Fibroblast of skin of right quadriceps (primary cell): ENCODE results near the gene RANBP9.
A peak's percentile ranks its signal among the peaks of the same experiment; 100 is the strongest.

ENCODE experiments used
- DNase-seq: peaks from one replicate; pipeline ENCODE4 v3.0.0-alpha.2; 2013

The RANBP9 gene

DNA sequence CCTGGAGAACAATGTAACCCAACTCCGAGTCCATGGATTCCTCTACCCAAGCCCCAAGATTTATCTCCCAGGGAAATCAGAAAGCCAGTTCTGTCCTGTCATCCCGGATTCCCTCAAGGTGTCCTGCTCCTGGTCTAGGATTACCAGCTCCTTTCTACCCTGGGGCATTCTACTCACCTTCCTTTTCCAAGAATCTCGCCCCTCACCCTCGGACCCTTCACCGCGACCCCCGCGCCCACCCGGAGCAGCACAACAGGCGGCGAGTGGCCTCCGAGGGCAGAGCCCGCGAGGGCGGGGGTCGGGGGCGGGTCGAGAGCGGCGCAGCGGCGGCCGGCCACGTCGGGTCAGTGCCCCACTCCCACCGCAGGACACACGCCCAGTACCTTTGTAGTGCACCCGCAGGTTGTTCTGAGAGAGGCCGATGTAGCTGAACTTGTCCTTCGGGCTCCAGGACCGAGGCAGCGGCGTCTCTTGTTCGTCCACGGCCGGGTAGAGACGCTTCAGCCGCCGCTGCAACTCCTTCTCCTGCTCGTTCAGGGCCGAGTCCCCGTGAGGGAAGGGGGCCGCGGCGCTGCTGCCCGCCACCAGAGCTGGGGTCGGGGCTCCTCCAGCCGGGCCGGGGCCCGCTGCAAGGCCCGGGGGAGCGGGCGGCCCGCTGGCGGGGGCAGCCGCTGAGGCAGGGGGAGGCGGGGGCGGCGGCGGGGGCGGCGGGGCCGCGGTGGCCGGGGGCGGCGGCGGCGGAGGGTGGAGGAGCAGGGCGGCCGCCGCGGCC is 897 bp downstream of the RANBP9 start:
- no peak for DNase-seq

- DNase-seq = peak; percentile 69
These were observed 1.7 kb downstream of the RANBP9 start for GRCh38 chr6:13709689-13710551.

DNA sequence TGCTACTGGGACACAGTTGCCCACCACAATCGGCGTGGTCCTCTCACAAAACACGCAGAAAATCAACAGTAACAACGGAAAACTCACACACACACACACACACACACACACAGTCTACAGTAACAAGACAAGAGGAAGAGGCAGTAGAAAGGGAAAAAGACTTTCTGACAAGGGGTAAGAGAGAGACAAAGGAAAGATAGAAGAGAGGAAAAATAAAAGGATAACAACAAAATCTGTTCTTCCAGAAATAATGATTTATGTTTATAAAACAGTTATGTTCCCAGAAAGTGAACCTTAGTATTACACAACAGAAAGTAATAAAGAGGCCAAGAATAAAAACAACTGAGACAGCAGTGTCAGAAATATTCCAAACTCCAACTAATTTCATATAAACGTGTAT is 2.9 kb downstream of the RANBP9 start:
- DNase-seq = no peak

DNA sequence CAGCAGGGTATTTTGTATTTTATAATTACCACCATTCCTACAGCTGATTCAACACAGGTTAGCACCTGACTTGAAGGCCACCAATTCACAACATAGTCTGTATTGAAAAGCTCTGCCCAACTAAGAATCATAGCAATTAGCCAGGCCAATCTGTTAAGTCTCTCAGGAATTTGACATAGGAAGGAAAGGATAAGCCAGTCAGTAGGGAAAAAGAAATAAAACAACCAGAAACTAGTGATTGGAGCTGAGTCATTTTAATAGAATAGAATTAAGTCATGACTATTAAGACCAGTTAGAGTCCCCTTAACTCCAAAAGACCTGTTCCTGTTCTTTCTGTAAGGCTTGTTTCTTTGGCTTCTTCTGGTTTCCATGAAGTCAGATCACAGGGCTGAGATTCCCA is 8.1 kb downstream of the RANBP9 start:
- DNase-seq = no peak

- DNase-seq = no peak
These were observed 8.8 kb downstream of the RANBP9 start for GRCh38 chr6:13702809-13703302.

GRCh38 chr6:13700232-13700631 is 11.4 kb downstream of the RANBP9 start:
- no peak for DNase-seq

DNA sequence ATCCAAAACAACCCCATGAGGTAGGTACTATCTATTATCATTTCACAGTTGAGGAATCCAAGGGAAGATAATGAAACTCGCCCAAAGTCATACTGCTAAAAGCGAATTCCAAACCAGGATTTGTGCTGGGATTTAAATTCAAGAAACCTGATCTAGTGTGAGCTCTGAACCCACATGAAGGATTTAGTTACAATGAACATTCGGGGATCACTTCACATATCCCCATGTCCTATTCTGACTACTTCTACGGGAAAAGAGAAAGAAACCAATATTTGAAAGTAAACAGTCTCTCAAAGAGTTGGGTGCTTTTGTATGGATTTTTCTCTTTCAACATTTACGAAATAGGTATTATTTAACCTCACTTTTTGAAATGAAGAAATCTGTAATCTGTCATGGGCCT is 12.9 kb downstream of the RANBP9 start:
- DNase-seq = no peak

DNA sequence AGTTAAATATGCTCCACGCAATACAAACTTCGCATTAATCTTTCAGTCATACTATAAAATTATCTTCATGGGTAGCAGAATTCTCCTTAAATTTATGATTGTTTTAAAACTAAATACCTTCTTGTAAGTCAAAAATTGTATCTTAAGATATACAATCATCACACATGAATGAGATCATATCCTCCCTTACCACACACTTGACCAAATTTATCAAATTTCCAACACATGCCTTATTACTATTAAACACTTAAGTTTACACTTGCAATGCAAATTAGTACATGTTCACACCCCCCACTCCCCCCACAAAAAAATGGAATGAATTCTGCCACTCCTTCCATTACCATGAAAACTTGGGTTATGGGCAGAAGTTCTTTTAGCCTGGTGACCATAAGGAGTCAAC is 13.8 kb downstream of the RANBP9 start:
- no peak for DNase-seq

DNA sequence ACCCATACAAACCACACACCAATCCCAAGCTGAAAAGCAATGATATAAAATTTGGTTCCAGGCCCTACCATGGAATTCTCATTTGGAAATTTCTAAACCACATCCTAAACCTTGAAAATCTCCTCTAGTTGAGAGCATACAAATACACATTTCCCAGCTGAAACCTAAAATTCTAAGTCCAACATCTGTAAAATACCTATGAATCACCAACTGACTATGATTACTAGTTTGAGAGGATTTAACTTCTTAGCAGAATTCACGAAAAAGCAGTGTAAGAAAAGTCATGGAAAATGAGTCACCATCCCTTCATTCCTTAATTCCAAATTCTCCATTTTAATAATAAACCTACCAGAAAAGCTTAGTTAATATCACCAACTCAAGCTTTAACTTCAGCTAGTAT is 15.4 kb downstream of the RANBP9 start:
- DNase-seq = peak; percentile 88

DNA sequence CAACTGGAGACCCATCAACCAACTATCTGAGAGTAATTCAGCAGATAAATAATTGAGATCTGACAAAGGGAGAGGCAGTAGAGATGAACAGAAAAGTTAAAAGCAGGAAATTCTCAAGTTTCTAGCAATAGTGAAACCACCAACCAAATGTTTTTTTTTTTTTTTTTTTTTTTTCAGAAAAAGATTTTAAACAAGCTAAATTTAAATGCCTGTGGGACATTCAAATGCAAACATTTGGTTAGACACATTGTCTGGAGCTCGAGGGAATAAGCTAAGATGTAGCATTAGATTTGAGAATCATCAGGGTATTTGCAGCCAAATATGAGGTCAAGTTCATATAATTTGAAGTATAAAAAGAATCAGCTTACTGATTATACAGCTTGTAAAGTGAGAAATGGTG is 16.4 kb downstream of the RANBP9 start:
- no peak for DNase-seq

DNA sequence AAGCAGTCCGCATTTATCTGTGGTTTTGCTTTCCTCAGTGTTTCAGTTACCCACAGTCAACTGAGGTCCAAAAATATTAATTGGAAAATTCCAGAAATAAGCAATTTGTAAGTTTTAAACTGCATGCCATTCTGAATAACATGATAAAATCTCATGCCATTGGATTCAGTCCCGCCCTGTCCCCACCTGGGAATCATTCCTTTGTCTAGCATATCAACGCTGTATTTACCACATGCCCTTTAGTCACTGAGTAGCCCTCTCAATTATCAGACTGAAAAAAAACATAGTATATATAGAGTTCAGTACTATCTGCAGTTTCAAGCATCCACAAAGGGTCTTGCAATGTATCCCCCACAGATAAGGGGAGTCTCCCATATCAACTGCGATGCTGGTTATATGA is 17.1 kb downstream of the RANBP9 start:
- DNase-seq = no peak

- peak; percentile 47 for DNase-seq
These were observed 22.0 kb downstream of the RANBP9 start for GRCh38 chr6:13689511-13690256.

DNA sequence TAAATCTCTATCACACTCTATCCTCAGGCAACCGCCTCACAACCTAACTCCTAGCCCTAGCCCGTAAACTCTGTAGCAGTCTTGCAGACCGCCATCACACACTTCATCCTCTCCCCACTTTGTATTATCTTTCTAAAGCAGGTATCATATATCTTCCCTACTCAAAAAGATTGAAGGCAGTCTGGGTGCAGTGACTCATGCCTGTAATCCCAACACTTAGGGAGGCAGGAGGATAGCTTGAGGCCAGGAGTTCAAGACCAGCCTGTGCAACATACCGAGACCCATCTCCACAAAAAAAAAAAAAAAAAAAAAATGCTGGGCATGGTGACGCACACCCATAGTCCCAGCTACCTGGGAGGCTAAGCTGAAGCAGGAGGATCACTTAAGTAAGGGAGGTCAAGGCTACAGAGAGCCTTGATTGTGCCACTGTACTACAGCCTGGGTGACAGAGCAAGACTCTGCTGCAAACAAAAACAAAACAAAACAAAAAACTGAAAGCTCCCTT is 22.9 kb downstream of the RANBP9 start:
- no peak for DNase-seq

GRCh38 chr6:13687917-13688351 is 23.7 kb downstream of the RANBP9 start:
- DNase-seq = no peak

- no peak for DNase-seq
These were observed 26.8 kb downstream of the RANBP9 start for GRCh38 chr6:13684855-13685254.

DNA sequence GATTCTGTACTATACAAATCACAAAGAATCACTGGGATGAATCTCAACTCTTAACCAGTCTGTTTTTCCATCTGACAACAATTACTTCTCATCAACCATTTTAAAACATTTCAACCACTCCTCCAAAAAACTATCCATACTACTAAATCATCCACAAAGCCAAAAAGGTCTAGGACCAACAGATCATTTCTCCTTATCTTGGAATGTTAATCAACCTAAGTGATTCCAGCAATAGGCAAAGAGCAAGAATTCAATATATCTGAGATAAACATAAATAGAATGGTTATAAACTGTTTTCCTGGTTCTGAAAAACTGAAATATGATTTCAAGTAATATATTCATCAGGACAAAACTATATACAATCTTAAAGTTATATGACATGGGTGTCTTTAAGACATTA is 28.6 kb downstream of the RANBP9 start:
- DNase-seq = no peak

GRCh38 chr6:13682346-13682745 is 29.3 kb downstream of the RANBP9 start:
- DNase-seq = no peak

DNA sequence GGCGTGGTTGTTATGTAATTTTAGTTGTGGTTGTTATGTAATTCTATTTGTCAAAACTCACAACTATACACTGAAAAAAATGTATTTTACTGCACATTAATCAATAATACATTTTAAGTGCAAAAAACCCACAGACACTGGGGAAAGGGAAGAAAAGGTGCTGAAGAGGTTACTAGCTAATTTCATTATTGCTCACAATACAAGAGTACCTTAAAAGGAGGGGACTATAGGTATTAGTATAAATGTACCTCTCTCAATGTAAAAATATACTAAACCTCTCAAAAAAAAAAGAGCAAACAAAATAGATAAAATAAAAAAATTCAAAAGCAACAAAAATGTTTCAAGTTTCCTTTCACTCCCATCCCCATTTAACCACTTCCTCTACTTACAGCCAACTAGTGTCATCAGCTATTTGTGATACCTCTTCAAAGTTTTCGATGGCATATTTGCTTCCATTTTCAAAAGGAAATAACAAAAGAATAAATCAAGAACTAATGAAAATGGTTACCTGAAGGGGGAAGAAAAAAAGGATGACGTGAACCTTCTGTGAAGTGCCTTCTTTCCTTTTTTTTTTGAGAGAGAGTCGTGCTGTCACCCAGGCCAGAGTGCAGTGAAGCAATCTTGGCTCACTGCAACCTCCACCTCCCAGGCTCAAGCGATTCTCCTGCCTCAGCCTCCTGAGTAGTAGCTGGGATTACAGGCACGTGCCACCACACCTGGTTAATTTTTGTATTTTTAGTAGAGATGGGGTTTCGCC is 30.2 kb downstream of the RANBP9 start:
- no peak for DNase-seq

DNA sequence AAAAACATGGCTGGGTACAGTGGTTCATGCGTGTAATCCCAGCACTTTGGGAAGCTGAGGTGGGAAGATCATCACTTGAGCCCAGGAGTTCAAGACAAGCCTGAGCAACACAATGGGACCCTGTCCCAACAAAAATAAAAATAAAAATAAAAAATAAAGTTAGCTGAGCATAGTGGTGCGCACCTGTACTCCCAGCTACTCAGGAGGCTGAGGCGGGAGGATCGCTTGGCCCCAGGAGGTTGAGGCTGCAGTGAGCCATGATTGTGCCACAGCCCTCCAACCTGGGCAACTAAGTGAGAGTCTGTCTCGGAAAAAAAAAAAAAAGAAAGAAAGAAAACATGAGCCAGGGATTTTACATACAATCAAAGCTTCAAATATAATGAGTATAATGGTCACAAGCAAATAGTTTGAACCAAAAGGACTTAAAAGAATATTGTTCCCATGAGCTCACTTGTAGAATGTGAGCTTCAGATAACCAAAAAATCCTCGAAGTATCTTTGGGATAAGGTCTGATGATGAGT is 31.1 kb downstream of the RANBP9 start:
- DNase-seq = no peak

- no peak for DNase-seq
These were observed 31.6 kb downstream of the RANBP9 start for GRCh38 chr6:13679996-13680395.

GRCh38 chr6:13678255-13678983 is 33.2 kb downstream of the RANBP9 start:
- no peak for DNase-seq
